ENCODE data around the gene LEMD1.

- TF ChIP-seq EZH2phosphoT487 (IDR thresholded peaks at IDR 0.05; ENCODE audit: borderline replicate concordance, low read length) (no peak), CTCF (conservative IDR thresholded peaks at IDR 0.05; ENCODE audit: low read depth, low read length) (no peak)
Measured at GRCh38 chr1:205374210-205375078, 47.4 kb downstream of the LEMD1 start.

All from PC-3 (cell line).